B cell (primary cell): Measurements from ENCODE around the gene BHLHE41. TPM values are rescaled to one million over a fixed set of nuclear protein-coding genes. Genes with fewer than 3 reads are reported as not detected.

ENCODE experiments used
- ATAC-seq: fragments of 200-7000 bp; cut with Tn5 transposase; one replicate; pipeline ENCODE4 v1.10.0; 2021; ENCODE audit warnings: low read depth, mild to moderate bottlenecking, moderate number of reproducible peaks, moderate library complexity
- CTCF ChIA-PET: fragments of 350-600 bp; sonication (Branson Sonifier 250); formaldehyde crosslinking; loops from one replicate; lab custom pipeline; 2021; ENCODE audit warnings: antibody characterized with exemption, inconsistent platforms; lab: Charles Lee
- POLR2A ChIA-PET: fragments of 350-600 bp; sonication (Branson Sonifier 250); formaldehyde crosslinking; loops from one replicate; lab custom pipeline; 2021; ENCODE audit warnings: antibody characterized with exemption; lab: Charles Lee
- DNase-seq: peaks from one replicate; pipeline ENCODE4 v3.0.0; 2013
- H2AFZ ChIP-seq: 2 replicates; pipeline ENCODE4 v1.6.1; 2012; ENCODE audit warnings: mild to moderate bottlenecking, low read depth, low read length; ENCODE audit not compliant: insufficient read depth, poor library complexity, severe bottlenecking
- H3K27ac ChIP-seq, 2 donors: 1 replicate in 1 of 2; 2 replicates in 1 of 2; pipeline ENCODE4 v1.5.1; 2012 to 2013; ENCODE audit warnings: low read length in 2 of 2, mild to moderate bottlenecking in 2 of 2, moderate library complexity in 1 of 2
- H3K27me3 ChIP-seq, 4 experiments: fragments of 200-600 bp in 1 of 4; sonication (generic) in 1 of 4; replicated peaks in 1 of 4; 1 replicate in 2 of 4; 2 replicates in 2 of 4; pipeline versions ENCODE4 v1.6.1 to v1.7.0; 2013 to 2016; ENCODE audit warnings: low read length in 3 of 4, mild to moderate bottlenecking in 2 of 4, mixed read lengths in 1 of 4, moderate library complexity in 1 of 4; ENCODE audit not compliant: insufficient read depth in 4 of 4, control insufficient read depth in 3 of 4; ENCODE audit errors: control extremely low read depth in 1 of 4
- H3K36me3 ChIP-seq, 2 experiments: replicated peaks in 1 of 2; 1 replicate in 1 of 2; 2 replicates in 1 of 2; pipeline versions ENCODE4 v1.6.1 to v1.7.1; 2013; ENCODE audit warnings: low read length in 1 of 2; ENCODE audit not compliant: insufficient read depth in 2 of 2, control insufficient read depth in 1 of 2; ENCODE audit errors: control extremely low read depth in 1 of 2, extremely low read depth in 1 of 2
- H3K4me1 ChIP-seq, 2 donors: fragments of 200-600 bp in 1 of 2; sonication (generic) in 1 of 2; 1 replicate in 1 of 2; 2 replicates in 1 of 2; pipeline versions ENCODE4 v1.5.1 to v1.6.1; 2013 to 2017; ENCODE audit warnings: low read length in 2 of 2; ENCODE audit not compliant: control insufficient read depth in 2 of 2, insufficient read depth in 2 of 2
- H3K4me2 ChIP-seq: replicated peaks from 2 replicates; pipeline ENCODE3; 2012; ENCODE audit warnings: mild to moderate bottlenecking, low read depth, low read length; ENCODE audit not compliant: poor library complexity, severe bottlenecking
- H3K4me3 ChIP-seq, 5 experiments: fragments of 200-600 bp in 1 of 5; sonication (generic) in 1 of 5; 1 replicate in 3 of 5; 2 replicates in 2 of 5; pipeline versions ENCODE4 v1.5.1 to v1.7.0; 2011 to 2016; ENCODE audit warnings: low read length in 4 of 5, mild to moderate bottlenecking in 4 of 5, low read depth in 2 of 5, control low read depth in 1 of 5, moderate library complexity in 1 of 5; ENCODE audit not compliant: insufficient read depth in 1 of 5; ENCODE audit errors: control extremely low read depth in 1 of 5, extremely low read depth in 1 of 5
- H3K79me2 ChIP-seq: fragments of 200-600 bp; sonication (generic); one replicate; pipeline ENCODE4 v1.6.0; 2016; ENCODE audit warnings: low read length; ENCODE audit not compliant: control insufficient read depth, insufficient read depth
- H3K9ac ChIP-seq: fragments of 200-600 bp; sonication (generic); 2 replicates; pipeline ENCODE4 v1.6.1; 2017; ENCODE audit warnings: mild to moderate bottlenecking, low read length, moderate library complexity
- H3K9me3 ChIP-seq, 3 donors: one replicate each; pipeline versions ENCODE4 v1.6.1 to v1.7.1; 2013; ENCODE audit warnings: low read length in 2 of 3; ENCODE audit not compliant: control insufficient read depth in 2 of 3, insufficient read depth in 1 of 3; ENCODE audit errors: control extremely low read depth in 1 of 3
- H4K20me1 ChIP-seq: 2 replicates; pipeline ENCODE4 v1.6.0; 2012; ENCODE audit warnings: mild to moderate bottlenecking, low read length; ENCODE audit not compliant: insufficient read depth, control insufficient read depth, poor library complexity, severe bottlenecking
- H3K27ac Mint-ChIP-seq: one replicate; pipeline ENCODE4 v1.8.0; 2021; ENCODE audit warnings: mixed read lengths
- H3K27me3 Mint-ChIP-seq: one replicate; pipeline ENCODE4 v1.8.0; 2021; ENCODE audit warnings: mixed read lengths
- H3K4me1 Mint-ChIP-seq: one replicate; pipeline ENCODE4 v1.8.0; 2021; ENCODE audit warnings: mixed read lengths
- H3K4me3 Mint-ChIP-seq: one replicate; pipeline ENCODE4 v1.8.0; 2021; ENCODE audit warnings: mixed read lengths
- H3K9me3 Mint-ChIP-seq: one replicate; pipeline ENCODE4 v1.8.0; 2022; ENCODE audit warnings: mixed read lengths; ENCODE audit not compliant: insufficient read depth
- EZH2 ChIP-seq: IDR thresholded peaks from 2 replicates; pipeline ENCODE4 v1.6.1; 2012; ENCODE audit warnings: borderline replicate concordance, low read depth, mild to moderate bottlenecking, moderate library complexity, low read length; ENCODE audit not compliant: insufficient read depth, poor library complexity, severe bottlenecking
- WGBS: methylation state at CpG from one replicate; pipeline ENCODE4 v1.1.5; 2013; ENCODE audit warnings: missing lambda C conversion rate; ENCODE audit not compliant: insufficient coverage; 5-methylcytosine and 5-hydroxymethylcytosine counted together
- intact Hi-C: fragments of 100-400 bp; cut with micrococcal nuclease; formaldehyde crosslinking; loops from one replicate; pipeline ENCODE4 v1.10.0; 2022
- polyA minus RNA-seq: library from RNA; depleted of rRNA, polyadenylated mRNA; stranded (reverse); fragments of >200 nt; gene quantifications from 2 replicates; pipeline ENCODE4 v1.2.3, GENCODE V29; 2012
- polyA plus RNA-seq: library from polyadenylated mRNA; depleted of rRNA; stranded (reverse); fragments of >200 nt; gene quantifications from 2 replicates; pipeline ENCODE4 v1.2.3, GENCODE V29; 2012
- total RNA-seq, 2 donors: library from RNA; stranded (reverse); fragments of 120-200 nt in 1 of 2; gene quantifications; 1 replicate in 1 of 2; 2 replicates in 1 of 2; pipeline versions ENCODE4 v1.2.3 to v1.2.4, GENCODE V29; 2013 to 2022
- TF ChIP-seq, protein P1 (sequence below): fragments of 200-600 bp; IDR thresholded peaks from one replicate; pipeline ENCODE4 v1.8.0; 2022; ENCODE audit warnings: antibody characterized with exemption, mild to moderate bottlenecking

BHLHE41 gene
- 53.7 and 57.2 TPM in 2 replicates for total RNA-seq
- total RNA-seq (2013): 9.1 TPM
- 1.7 and 12.0 TPM in 2 replicates for polyA plus RNA-seq
- 8.6 and 14.6 TPM in 2 replicates for polyA minus RNA-seq

DNA sequence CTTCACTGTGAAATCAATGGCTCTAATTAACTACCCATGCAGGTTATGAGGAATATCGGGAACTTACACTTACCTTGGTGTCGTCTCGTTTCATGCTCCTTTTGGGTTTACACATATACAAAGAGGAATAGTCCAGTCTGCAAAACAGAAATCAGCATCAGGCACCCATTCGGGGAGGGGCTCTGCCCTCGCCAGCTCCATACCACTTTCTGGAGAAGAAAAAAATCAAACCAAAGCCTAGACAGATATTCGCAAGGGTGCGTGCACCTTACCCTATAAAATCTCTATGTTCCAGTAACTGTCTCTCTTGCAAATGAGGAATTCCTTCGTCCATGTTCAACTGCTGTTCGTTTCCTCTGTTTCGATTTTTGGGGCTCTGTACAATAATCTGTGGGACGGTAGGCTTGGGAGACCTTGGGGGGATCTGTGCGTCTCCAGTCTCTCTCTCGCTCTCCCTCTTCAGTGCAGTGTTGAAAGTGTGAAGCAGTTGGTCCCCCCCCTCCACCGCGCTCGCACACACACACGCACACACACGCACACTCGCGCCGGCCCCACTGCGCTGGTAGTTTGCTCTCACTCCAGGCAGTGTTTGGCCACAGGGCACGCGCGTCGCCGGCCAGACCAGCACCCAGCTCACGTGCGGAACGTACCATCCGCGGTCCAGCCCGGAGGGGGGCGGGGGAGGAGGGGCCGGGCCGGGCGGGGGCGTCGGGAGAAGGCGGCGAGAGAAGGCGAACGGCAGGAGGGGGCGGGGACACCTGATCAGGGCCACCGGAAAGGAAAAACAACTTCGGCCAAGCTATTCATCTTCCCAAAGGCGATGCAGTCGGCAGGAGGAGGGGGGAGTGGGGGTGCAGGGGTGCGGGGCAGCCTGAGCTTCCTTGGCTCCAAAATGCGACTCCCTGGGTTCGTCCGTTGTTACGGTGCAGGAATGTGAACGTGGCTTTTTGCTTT lies at the start of gene BHLHE41:
Gene BHLHE41, minus strand, starts transcription at position 592 of the 954 bp plus-strand sequence. Its CDS starts 258 bp downstream, at position 334.
- ATAC-seq (peak; percentile 26), DNase-seq (peak; percentile 78)
- H3K4me1 Mint-ChIP-seq: peaks cover 58% of the 10 kb centered on the region
- intact Hi-C loops: loop anchor here (5.0 kb wide), 2 partner anchors 813 to 888 kb away; partner anchors contain the start of genes FGFR1OP2, INTS13 and TM7SF3
- peak within 1 kb of the TSS; percentile 99 for H3K27ac Mint-ChIP-seq
- POLR2A ChIA-PET: interaction anchor here (0.6 to 5.5 kb wide), 9 partner anchors 9 to 313 kb away, joined by 3 to 117 read pairs (median 4); partner anchors contain the start of gene SSPN
- H3K27me3 ChIP-seq: peaks cover 0 to 14% (median 0%) of the 10 kb centered on the region in 4 experiments
- H3K27ac ChIP-seq: peak within 1 kb of the TSS; percentile 67 to 87
- H4K20me1 ChIP-seq: no peaks in the 10 kb centered on the region
- WGBS: under 1% methylated on average over 27 of the region's 54 CpGs
- H3K9me3 Mint-ChIP-seq: no peaks in the 10 kb centered on the region
- CTCF ChIA-PET: interaction anchor here (1.1 to 6.5 kb wide), 14 partner anchors 10 to 489 kb away, joined by 3 to 72 read pairs (median 8); partner anchors contain the start of gene SSPN
- peaks cover 4% of the 10 kb centered on the region for H3K27me3 Mint-ChIP-seq
- H3K4me3 ChIP-seq: peak within 1 kb of the TSS; percentile 45 to 87 (median 74)
- H3K36me3 ChIP-seq: no peaks in the 10 kb centered on the region
- peak within 1 kb of the TSS; percentile 85 for H3K9ac ChIP-seq
- H3K4me2 ChIP-seq: peak within 1 kb of the TSS; percentile 94
- peaks cover 44 to 46% of the 10 kb centered on the region in 2 donors for H3K4me1 ChIP-seq
- peaks cover 0 to 3% (median 0%) of the 10 kb centered on the region in 3 donors for H3K9me3 ChIP-seq
- peak within 1 kb of the TSS; percentile 87 for H2AFZ ChIP-seq
- H3K4me3 Mint-ChIP-seq: peak within 1 kb of the TSS; percentile 99
- peaks cover 7% of the 10 kb centered on the region for H3K79me2 ChIP-seq
- no peak for TF ChIP-seq EZH2

DNA sequence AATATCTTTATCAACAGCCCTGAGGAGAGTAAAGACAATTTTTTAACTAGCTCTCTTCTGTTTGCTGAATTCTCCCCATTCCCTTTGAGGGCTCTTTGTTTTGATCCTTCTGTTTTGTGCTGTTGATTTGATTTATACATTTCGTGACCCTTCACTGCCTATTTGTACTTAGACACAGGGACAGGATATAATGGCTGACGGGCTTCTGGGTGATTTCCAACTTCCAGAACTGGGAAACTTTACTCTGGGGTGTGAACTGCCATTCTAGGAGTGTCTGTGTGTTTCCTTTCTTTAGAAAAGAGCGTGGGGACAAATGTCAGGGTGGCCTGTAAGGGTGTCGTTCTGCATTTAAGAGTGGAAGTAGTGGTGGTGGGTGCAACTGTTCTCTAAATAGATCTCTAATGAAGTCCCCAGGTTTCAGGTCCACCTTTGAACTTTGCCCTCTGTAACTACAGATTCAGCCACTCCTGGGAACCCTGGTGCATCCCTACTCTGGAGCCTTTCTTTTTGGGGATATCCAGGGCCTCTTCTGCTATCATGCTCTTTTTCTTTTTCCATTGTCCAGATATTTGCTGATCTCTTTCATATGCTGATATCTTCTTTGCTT lies 48.2 kb upstream of the BHLHE41 start:
- H3K27me3 ChIP-seq: no peaks in the 10 kb centered on the region
- H3K4me3 ChIP-seq: no peak overlapping the region
- H2AFZ ChIP-seq: no peak overlapping the region
- no peaks in the 10 kb centered on the region for H3K36me3 ChIP-seq
- H4K20me1 ChIP-seq: no peaks in the 10 kb centered on the region
- H3K4me1 Mint-ChIP-seq: peaks cover 20% of the 10 kb centered on the region
- no peak for DNase-seq
- H3K27ac Mint-ChIP-seq: peak overlapping the region; percentile 22
- WGBS: 50% methylated on average over 1 of the region's 4 CpGs
- H3K4me2 ChIP-seq: no peak overlapping the region
- no peaks in the 10 kb centered on the region for H3K9me3 ChIP-seq
- intact Hi-C loops: no loop called here
- no peaks in the 10 kb centered on the region for H3K79me2 ChIP-seq
- no peak for ATAC-seq
- CTCF ChIA-PET: no interaction called here
- no peaks in the 10 kb centered on the region for H3K27me3 Mint-ChIP-seq
- H3K4me1 ChIP-seq: peaks cover 4 to 5% of the 10 kb centered on the region in 2 donors
- no peak overlapping the region for H3K27ac ChIP-seq
- no peak overlapping the region for H3K9ac ChIP-seq
- TF ChIP-seq, protein P1, sequence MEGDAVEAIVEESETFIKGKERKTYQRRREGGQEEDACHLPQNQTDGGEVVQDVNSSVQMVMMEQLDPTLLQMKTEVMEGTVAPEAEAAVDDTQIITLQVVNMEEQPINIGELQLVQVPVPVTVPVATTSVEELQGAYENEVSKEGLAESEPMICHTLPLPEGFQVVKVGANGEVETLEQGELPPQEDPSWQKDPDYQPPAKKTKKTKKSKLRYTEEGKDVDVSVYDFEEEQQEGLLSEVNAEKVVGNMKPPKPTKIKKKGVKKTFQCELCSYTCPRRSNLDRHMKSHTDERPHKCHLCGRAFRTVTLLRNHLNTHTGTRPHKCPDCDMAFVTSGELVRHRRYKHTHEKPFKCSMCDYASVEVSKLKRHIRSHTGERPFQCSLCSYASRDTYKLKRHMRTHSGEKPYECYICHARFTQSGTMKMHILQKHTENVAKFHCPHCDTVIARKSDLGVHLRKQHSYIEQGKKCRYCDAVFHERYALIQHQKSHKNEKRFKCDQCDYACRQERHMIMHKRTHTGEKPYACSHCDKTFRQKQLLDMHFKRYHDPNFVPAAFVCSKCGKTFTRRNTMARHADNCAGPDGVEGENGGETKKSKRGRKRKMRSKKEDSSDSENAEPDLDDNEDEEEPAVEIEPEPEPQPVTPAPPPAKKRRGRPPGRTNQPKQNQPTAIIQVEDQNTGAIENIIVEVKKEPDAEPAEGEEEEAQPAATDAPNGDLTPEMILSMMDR: no peak
- no peak for TF ChIP-seq EZH2
- POLR2A ChIA-PET: no interaction called here
- no peaks in the 10 kb centered on the region for H3K9me3 Mint-ChIP-seq
- H3K4me3 Mint-ChIP-seq: no peak overlapping the region
